Activated T-helper 1 cell treated with anti-CD3 and anti-CD28 coated beads, Interleukin-2, amount 50 U/mL, for 16 hours (primary cell): ENCODE measurements around the gene CYP11A1.

Experiments
- DNase-seq, 2 donors: peaks; one replicate each; pipeline ENCODE4 v3.0.0-alpha.2; 2020; ENCODE audit warnings: low read depth in 1 of 2, low spot score in 1 of 2

CYP11A1 gene

GRCh38 chr15:74389241-74390048 is 22.0 kb upstream of the CYP11A1 start:
- DNase-seq = no peak

- DNase-seq = no peak
These were observed 21.0 kb upstream of the CYP11A1 start for GRCh38 chr15:74388363-74388951.

- no peak for DNase-seq
These were observed 20.3 kb upstream of the CYP11A1 start for GRCh38 chr15:74387621-74388362.

GRCh38 chr15:74387141-74387541 is 19.7 kb upstream of the CYP11A1 start:
- DNase-seq = no peak

- DNase-seq = no peak
These were observed 19.2 kb upstream of the CYP11A1 start for GRCh38 chr15:74386496-74387140.

GRCh38 chr15:74385733-74386132 is 18.3 kb upstream of the CYP11A1 start:
- no peak for DNase-seq

- no peak for DNase-seq
These were observed 17.6 kb upstream of the CYP11A1 start for GRCh38 chr15:74384881-74385643.

- DNase-seq = no peak
These were observed 17.1 kb upstream of the CYP11A1 start for GRCh38 chr15:74384566-74384880.

GRCh38 chr15:74383695-74384565 is 16.5 kb upstream of the CYP11A1 start:
- peak in 1 of 2 donors; percentile 31 for DNase-seq

- DNase-seq = no peak
These were observed 15.8 kb upstream of the CYP11A1 start for GRCh38 chr15:74383286-74383685.

- peak; percentile 57 to 58 for DNase-seq
These were observed 14.8 kb upstream of the CYP11A1 start for GRCh38 chr15:74382004-74382816.

- no peak for DNase-seq
These were observed 14.0 kb upstream of the CYP11A1 start for GRCh38 chr15:74381481-74381880.

GRCh38 chr15:74381190-74381453 is 13.7 kb upstream of the CYP11A1 start:
- DNase-seq = no peak

- no peak for DNase-seq
These were observed 13.1 kb upstream of the CYP11A1 start for GRCh38 chr15:74380361-74381189.

- no peak for DNase-seq
These were observed 11.4 kb upstream of the CYP11A1 start for GRCh38 chr15:74378848-74379247.

GRCh38 chr15:74377831-74378766 is 10.7 kb upstream of the CYP11A1 start:
- no peak for DNase-seq

GRCh38 chr15:74376825-74377581 is 9.6 kb upstream of the CYP11A1 start:
- DNase-seq = no peak
